Stimulated activated CD4-positive, alpha-beta T cell treated with anti-CD3 and anti-CD28 coated beads, Interleukin-12 subunit alpha, Interleukin-12 subunit beta, amount 100 ng/mL, for 4 hours (primary cell): ENCODE measurements around the gene COX20.

ENCODE experiments used
- DNase-seq: peaks from one replicate; pipeline ENCODE4 v3.0.0-alpha.2; 2020

The COX20 gene

DNA sequence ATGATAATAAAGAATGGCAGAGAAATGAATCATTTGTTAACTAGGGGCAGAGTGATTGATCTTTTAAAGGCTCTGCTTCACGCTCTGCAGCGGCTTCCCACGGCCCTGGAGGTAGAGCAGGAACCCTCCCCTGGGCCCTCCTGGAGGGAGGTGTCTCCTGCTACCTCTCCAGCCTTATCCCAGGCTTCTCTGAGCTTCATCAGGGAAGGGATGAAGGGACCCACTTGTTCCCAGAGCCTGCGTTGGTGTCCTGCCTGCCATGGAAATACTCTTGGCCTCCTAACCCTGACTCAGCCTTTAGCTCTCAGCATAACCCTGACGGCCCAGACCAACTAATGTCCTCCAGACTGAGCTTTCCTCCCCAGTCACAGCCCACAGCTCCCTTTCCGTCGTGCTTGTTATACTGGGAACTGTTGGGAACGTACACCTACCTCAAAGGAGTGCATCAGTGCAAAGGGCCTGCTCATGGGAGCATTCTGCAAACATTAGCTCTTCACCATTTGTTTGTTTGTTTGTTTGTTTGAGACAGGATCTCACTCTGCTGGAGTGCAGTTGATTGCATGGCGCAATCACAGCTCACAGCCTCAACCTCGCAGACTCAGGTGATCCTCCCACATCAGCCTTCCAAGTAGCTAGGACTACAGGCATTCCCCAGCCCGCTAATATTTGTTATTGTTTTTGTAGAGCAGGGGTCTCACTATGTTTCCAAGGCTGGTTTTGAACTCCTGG is 46.3 kb downstream of the COX20 start:
- DNase-seq = no peak

- no peak for DNase-seq
These were observed 51.8 kb downstream of the COX20 start for GRCh38 chr1:244887281-244887680.

DNA sequence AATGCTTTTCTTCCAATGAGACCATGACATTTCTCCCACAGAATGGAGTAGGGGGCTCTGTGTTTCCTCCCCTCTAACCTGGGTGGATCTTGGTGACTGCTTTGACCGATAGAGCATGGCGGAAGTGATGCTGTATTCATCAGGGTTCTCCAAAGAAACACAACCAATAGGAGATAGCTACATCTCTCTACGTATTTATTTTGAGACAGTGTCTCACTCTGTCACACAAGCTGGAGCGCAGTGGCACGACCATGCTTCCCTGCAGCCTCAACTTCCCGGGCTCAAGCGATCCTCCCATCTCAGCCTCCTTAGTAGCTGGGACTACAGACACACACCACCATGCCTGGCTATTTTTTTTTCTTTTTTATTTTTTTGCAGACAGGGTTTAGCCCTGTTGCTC is 58.4 kb downstream of the COX20 start:
- DNase-seq = no peak
